IMR-90 (cell line): Measurements from ENCODE around the gene HMGN4. TPM values are rescaled to one million over a fixed set of nuclear protein-coding genes. Genes with fewer than 3 reads are reported as not detected.

Source experiments
- ATAC-seq: fragments of 200-7000 bp; cut with Tn5 transposase; 2 replicates; pipeline ENCODE4 v1.9.1; 2020; ENCODE audit warnings: low read depth, mild to moderate bottlenecking, moderate library complexity
- BruUV-seq: library from RNA; stranded (reverse); fragments of 400-500 nt; replicated peaks from 2 replicates; lab custom pipeline; 2021; lab: Mats Ljungman, UMichigan
- CTCF ChIA-PET: fragments of 300-600 bp; formaldehyde crosslinking; extraction: SDS; loops from one replicate; lab custom pipeline; 2021; ENCODE audit warnings: antibody characterized with exemption; lab: Yijun Ruan, JAX
- POLR2A ChIA-PET: fragments of 300-600 bp; sonication (Branson Sonifier 250); formaldehyde crosslinking; loops from one replicate; lab custom pipeline; 2022; ENCODE audit warnings: antibody characterized with exemption; ENCODE audit not compliant: unreplicated experiment; lab: Charles Lee
- DNase-seq: peaks from one replicate; pipeline ENCODE4 v3.0.0; 2013
- H2AFZ ChIP-seq: replicated peaks from 2 replicates; pipeline ENCODE3; 2013; ENCODE audit warnings: low read length, mild to moderate bottlenecking; ENCODE audit not compliant: poor library complexity
- H2AK5ac ChIP-seq: 2 replicates; pipeline ENCODE4 v1.6.1; 2013; ENCODE audit warnings: low read depth, low read length, inconsistent platforms
- H2AK9ac ChIP-seq: replicated peaks from 2 replicates; pipeline ENCODE3; 2013; ENCODE audit warnings: mild to moderate bottlenecking, low read depth, low read length, moderate library complexity; ENCODE audit not compliant: poor library complexity
- H2BK120ac ChIP-seq: 2 replicates; pipeline ENCODE4 v1.6.1; 2013; ENCODE audit warnings: low read depth, low read length, inconsistent platforms
- H2BK15ac ChIP-seq: 3 replicates; pipeline ENCODE4 v1.6.1; 2013; ENCODE audit warnings: low read depth, low read length, inconsistent platforms
- H2BK20ac ChIP-seq: 2 replicates; pipeline ENCODE4 v1.6.1; 2013; ENCODE audit warnings: low read depth, mild to moderate bottlenecking, inconsistent platforms, low read length, moderate library complexity
- H2BK5ac ChIP-seq: 2 replicates; pipeline ENCODE4 v1.6.1; 2013; ENCODE audit warnings: mild to moderate bottlenecking, low read depth, low read length, inconsistent platforms; ENCODE audit not compliant: poor library complexity, severe bottlenecking
- H3K14ac ChIP-seq: replicated peaks from 2 replicates; pipeline ENCODE4 v1.6.1; 2013; ENCODE audit warnings: low read depth, low read length, inconsistent platforms
- H3K18ac ChIP-seq: 2 replicates; pipeline ENCODE4 v1.6.1; 2013; ENCODE audit warnings: low read depth, low read length, control low read depth
- H3K23ac ChIP-seq: 2 replicates; pipeline ENCODE4 v1.6.1; 2013; ENCODE audit warnings: low read depth, low read length, inconsistent platforms
- H3K27ac ChIP-seq: 2 replicates; pipeline ENCODE4 v1.5.1; 2013; ENCODE audit warnings: mild to moderate bottlenecking, control low read depth, low read length; ENCODE audit not compliant: insufficient read depth
- H3K27me3 ChIP-seq: 2 replicates; pipeline ENCODE4 v1.6.1; 2013; ENCODE audit warnings: low read length; ENCODE audit not compliant: control insufficient read depth, insufficient read depth
- H3K36me3 ChIP-seq: 2 replicates; pipeline ENCODE4 v1.6.1; 2013; ENCODE audit warnings: low read length, mixed read lengths; ENCODE audit not compliant: control insufficient read depth, insufficient read depth
- H3K4ac ChIP-seq: 2 replicates; pipeline ENCODE4 v1.6.1; 2013; ENCODE audit warnings: low read depth, low read length, inconsistent platforms
- H3K4me1 ChIP-seq: 2 replicates; pipeline ENCODE4 v1.6.1; 2013; ENCODE audit warnings: low read length, mixed read lengths; ENCODE audit not compliant: control insufficient read depth, insufficient read depth
- H3K4me2 ChIP-seq: 2 replicates; pipeline ENCODE4 v1.6.1; 2013; ENCODE audit warnings: low read depth, mild to moderate bottlenecking, control low read depth, low read length, moderate library complexity
- H3K4me3 ChIP-seq: 2 replicates; pipeline ENCODE4 v1.5.1; 2013; ENCODE audit warnings: low read depth, mild to moderate bottlenecking, control low read depth, low read length, moderate library complexity; ENCODE audit not compliant: insufficient read depth
- H3K56ac ChIP-seq: 2 replicates; pipeline ENCODE4 v1.6.1; 2013; ENCODE audit warnings: low read length, inconsistent platforms; ENCODE audit not compliant: insufficient read depth; ENCODE audit errors: extremely low read depth
- H3K79me1 ChIP-seq, 2 experiments: 2 replicates each; pipeline ENCODE4 v1.6.1; 2013; ENCODE audit warnings: low read length in 2 of 2, inconsistent platforms in 1 of 2, low read depth in 1 of 2
- H3K9ac ChIP-seq: 2 replicates; pipeline ENCODE4 v1.6.1; 2013; ENCODE audit warnings: low read depth, low read length, control low read depth
- H3K9me1 ChIP-seq: 2 replicates; pipeline ENCODE4 v1.6.1; 2013; ENCODE audit warnings: low read length, inconsistent platforms; ENCODE audit not compliant: insufficient read depth
- H3K9me3 ChIP-seq: 2 replicates; pipeline ENCODE4 v1.6.1; 2013; ENCODE audit warnings: low read length; ENCODE audit not compliant: control insufficient read depth, insufficient read depth
- H4K20me1 ChIP-seq: 2 replicates; pipeline ENCODE4 v1.6.1; 2013; ENCODE audit warnings: low read length, inconsistent platforms; ENCODE audit not compliant: insufficient read depth
- H4K5ac ChIP-seq: 2 replicates; pipeline ENCODE4 v1.6.1; 2013; ENCODE audit warnings: mild to moderate bottlenecking, low read depth, low read length, control low read depth
- H4K8ac ChIP-seq, 2 experiments: 2 replicates each; pipeline ENCODE4 v1.6.1; 2013; ENCODE audit warnings: low read depth in 2 of 2, low read length in 2 of 2, control low read depth in 1 of 2, inconsistent platforms in 1 of 2
- H4K91ac ChIP-seq: 2 replicates; pipeline ENCODE4 v1.6.1; 2013; ENCODE audit warnings: low read depth, low read length, inconsistent platforms; ENCODE audit not compliant: insufficient read depth
- BHLHE40 ChIP-seq: fragments of 150-350 bp; IDR thresholded peaks from 2 replicates; pipeline ENCODE4 v1.6.1; 2016; ENCODE audit warnings: mild to moderate bottlenecking, low read depth, low read length
- CEBPB ChIP-seq: IDR thresholded peaks from 2 replicates; pipeline ENCODE4 v1.6.1; 2012; ENCODE audit warnings: low read depth, low read length, improper control_type of control experiment
- CHD1 ChIP-seq: IDR thresholded peaks from 2 replicates; pipeline ENCODE4 v1.6.1; 2012; ENCODE audit warnings: low read depth, low read length, improper control_type of control experiment
- FOS ChIP-seq: fragments of 150-350 bp; IDR thresholded peaks from 2 replicates; pipeline ENCODE4 v1.6.1; 2016; ENCODE audit warnings: low read depth, low read length
- MAFK ChIP-seq: IDR thresholded peaks from 2 replicates; pipeline ENCODE4 v1.6.1; 2012; ENCODE audit warnings: low read depth, low read length, improper control_type of control experiment
- MAZ ChIP-seq: IDR thresholded peaks from 2 replicates; pipeline ENCODE4 v1.6.1; 2012; ENCODE audit warnings: low read depth, mild to moderate bottlenecking, low read length, improper control_type of control experiment, moderate library complexity, borderline replicate concordance
- MXI1 ChIP-seq: IDR thresholded peaks from 2 replicates; pipeline ENCODE4 v1.6.1; 2012; ENCODE audit warnings: low read depth, mild to moderate bottlenecking, low read length, moderate library complexity, borderline replicate concordance
- NFE2L2 ChIP-seq: fragments of 150-350 bp; IDR thresholded peaks from 2 replicates; pipeline ENCODE4 v1.6.1; 2016; ENCODE audit warnings: low read depth, mild to moderate bottlenecking, low read length
- POLR2A ChIP-seq: IDR thresholded peaks from 2 replicates; pipeline ENCODE4 v1.6.1; 2012; ENCODE audit warnings: mild to moderate bottlenecking, low read depth, low read length
- RAD21 ChIP-seq: IDR thresholded peaks from 2 replicates; pipeline ENCODE4 v1.6.1; 2012; ENCODE audit warnings: low read length, improper control_type of control experiment
- RCOR1 ChIP-seq: IDR thresholded peaks from 2 replicates; pipeline ENCODE4 v1.6.1; 2012; ENCODE audit warnings: mild to moderate bottlenecking, low read length, improper control_type of control experiment; ENCODE audit not compliant: insufficient replicate concordance
- RFX5 ChIP-seq: IDR thresholded peaks from 2 replicates; pipeline ENCODE4 v1.8.0; 2012; ENCODE audit warnings: low read depth, mild to moderate bottlenecking, low read length, moderate library complexity
- SMC3 ChIP-seq: fragments of 150-350 bp; IDR thresholded peaks from 2 replicates; pipeline ENCODE4 v1.6.1; 2016; ENCODE audit warnings: low read depth, mild to moderate bottlenecking, antibody characterized with exemption, low read length, moderate library complexity
- WGBS, 2 experiments: methylation state at CpG; one replicate each; pipeline versions ENCODE4 v1.1.5 to v1.1.7; 2013; ENCODE audit warnings: missing lambda C conversion rate in 2 of 2; ENCODE audit not compliant: insufficient read length in 1 of 2; ENCODE audit errors: extremely low coverage in 2 of 2; 5-methylcytosine and 5-hydroxymethylcytosine counted together
- dilution Hi-C: fragments of 300-500 bp; cut with HindIII; formaldehyde crosslinking; loops from one replicate; pipeline ENCODE4 v1.14.3; 2018; ENCODE audit warnings: low sequenced_read_pairs; ENCODE audit not compliant: unreplicated experiment
- in situ Hi-C: fragments of 300-500 bp; cut with MboI; formaldehyde crosslinking; loops from 3 replicates; pipeline ENCODE4 v1.14.3; 2019; ENCODE audit warnings: low sequenced_read_pairs, inconsistent platforms, mixed read lengths
- intact Hi-C: fragments of 100-400 bp; cut with micrococcal nuclease; formaldehyde crosslinking; loops from 2 replicates; pipeline ENCODE4 v1.10.0; 2022
- polyA plus RNA-seq, 3 experiments: library from polyadenylated mRNA; depleted of rRNA; stranded (reverse); fragments of >200 nt; gene quantifications; 2 replicates each; pipeline ENCODE4 v1.2.3, GENCODE V29; 2012; ENCODE audit warnings: low replicate concordance in 1 of 3
- total RNA-seq: library from RNA; depleted of rRNA; stranded (reverse); fragments of >200 nt; gene quantifications from 2 replicates; pipeline ENCODE4 v1.2.3, GENCODE V29; 2012
- TF ChIP-seq, protein P1 (sequence below): conservative IDR thresholded peaks from 2 replicates; pipeline ENCODE4 v1.5.1; 2012; ENCODE audit warnings: mild to moderate bottlenecking, low read depth, low read length, improper control_type of control experiment
- TF ChIP-seq, protein P2 (sequence below): fragments of 150-350 bp; IDR thresholded peaks from 2 replicates; pipeline ENCODE4 v1.6.1; 2017; ENCODE audit warnings: mild to moderate bottlenecking, antibody characterized with exemption, low read length, low read depth
- TF ChIP-seq, protein P3 (sequence below): fragments of 150-350 bp; IDR thresholded peaks from 2 replicates; pipeline ENCODE4 v1.6.1; 2016; ENCODE audit warnings: low read depth, mild to moderate bottlenecking, low read length, moderate library complexity, borderline replicate concordance

The HMGN4 gene
- total and polyA plus RNA-seq, 2 of the 4 experiments (the other 2 are of a cell fraction) = 46.4 to 50.2 TPM

DNA sequence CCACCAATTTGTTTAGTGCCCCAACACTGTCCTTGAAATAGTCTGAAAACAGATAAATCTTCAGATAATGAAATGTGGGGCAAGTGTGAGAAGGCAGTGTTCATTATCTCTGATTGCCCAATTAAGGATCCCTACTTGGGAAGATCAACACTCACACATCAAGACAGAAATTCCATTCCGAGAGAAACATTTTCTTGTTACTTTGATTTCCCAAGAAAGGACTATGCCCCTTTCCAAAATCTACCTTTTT, 16.2 kb downstream of the HMGN4 start:
- BruUV-seq = no TSS peak
- DNase-seq (no peak), ATAC-seq (no peak)
- H3K36me3 ChIP-seq = no peaks in the 10 kb centered on the region
- no peak overlapping the region for H2BK15ac ChIP-seq
- H2AK5ac ChIP-seq = no peak overlapping the region
- H3K4me2 ChIP-seq = peak overlapping the region; percentile 94
- no peaks in the 10 kb centered on the region for H3K79me1 ChIP-seq
- WGBS, 2 experiments = 20% methylated on average over 1 of the region's 1 CpG; no CpG with 5 or more reads in 1 of the 2 experiments
- no peak overlapping the region for H3K56ac ChIP-seq
- no peaks in the 10 kb centered on the region for H3K9me3 ChIP-seq
- H4K5ac ChIP-seq = no peak overlapping the region
- peaks cover 9% of the 10 kb centered on the region for H4K20me1 ChIP-seq
- H3K4me3 ChIP-seq = peak overlapping the region; percentile 58
- H3K14ac ChIP-seq = no peak overlapping the region
- no peak overlapping the region for H2AK9ac ChIP-seq
- intact Hi-C loops (loop anchor here (10.0 kb wide), 1 partner anchor 230 kb away; no protein-coding TSS in a partner anchor), in situ Hi-C loops (no loop called here), dilution Hi-C loops (no loop called here)
- H3K4ac ChIP-seq = no peak overlapping the region
- ChIA-PET POLR2A (no interaction called here), CTCF (interaction anchor here (1.4 kb wide), 1 partner anchor 19 kb away, joined by 3 read pairs; no protein-coding TSS in a partner anchor)
- no peaks in the 10 kb centered on the region for H3K27me3 ChIP-seq
- no peak overlapping the region for H3K23ac ChIP-seq
- H3K18ac ChIP-seq = no peak overlapping the region
- no peak overlapping the region for H3K27ac ChIP-seq
- H2BK120ac ChIP-seq = no peak overlapping the region
- no peak overlapping the region for H2BK5ac ChIP-seq
- H3K9me1 ChIP-seq = no peaks in the 10 kb centered on the region
- no peak overlapping the region for H4K8ac ChIP-seq
- no peak overlapping the region for H2BK20ac ChIP-seq
- H3K4me1 ChIP-seq = no peaks in the 10 kb centered on the region
- no peak overlapping the region for H4K91ac ChIP-seq
- TF ChIP-seq SMC3 = no peak
- TF ChIP-seq CHD1 = no peak
- TF ChIP-seq MXI1 = no peak
- TF ChIP-seq, protein P1, sequence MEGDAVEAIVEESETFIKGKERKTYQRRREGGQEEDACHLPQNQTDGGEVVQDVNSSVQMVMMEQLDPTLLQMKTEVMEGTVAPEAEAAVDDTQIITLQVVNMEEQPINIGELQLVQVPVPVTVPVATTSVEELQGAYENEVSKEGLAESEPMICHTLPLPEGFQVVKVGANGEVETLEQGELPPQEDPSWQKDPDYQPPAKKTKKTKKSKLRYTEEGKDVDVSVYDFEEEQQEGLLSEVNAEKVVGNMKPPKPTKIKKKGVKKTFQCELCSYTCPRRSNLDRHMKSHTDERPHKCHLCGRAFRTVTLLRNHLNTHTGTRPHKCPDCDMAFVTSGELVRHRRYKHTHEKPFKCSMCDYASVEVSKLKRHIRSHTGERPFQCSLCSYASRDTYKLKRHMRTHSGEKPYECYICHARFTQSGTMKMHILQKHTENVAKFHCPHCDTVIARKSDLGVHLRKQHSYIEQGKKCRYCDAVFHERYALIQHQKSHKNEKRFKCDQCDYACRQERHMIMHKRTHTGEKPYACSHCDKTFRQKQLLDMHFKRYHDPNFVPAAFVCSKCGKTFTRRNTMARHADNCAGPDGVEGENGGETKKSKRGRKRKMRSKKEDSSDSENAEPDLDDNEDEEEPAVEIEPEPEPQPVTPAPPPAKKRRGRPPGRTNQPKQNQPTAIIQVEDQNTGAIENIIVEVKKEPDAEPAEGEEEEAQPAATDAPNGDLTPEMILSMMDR = no peak
- no peak for TF ChIP-seq POLR2A
- TF ChIP-seq MAFK = no peak
- no peak for TF ChIP-seq RAD21
- TF ChIP-seq MAZ = no peak
- TF ChIP-seq, protein P2, sequence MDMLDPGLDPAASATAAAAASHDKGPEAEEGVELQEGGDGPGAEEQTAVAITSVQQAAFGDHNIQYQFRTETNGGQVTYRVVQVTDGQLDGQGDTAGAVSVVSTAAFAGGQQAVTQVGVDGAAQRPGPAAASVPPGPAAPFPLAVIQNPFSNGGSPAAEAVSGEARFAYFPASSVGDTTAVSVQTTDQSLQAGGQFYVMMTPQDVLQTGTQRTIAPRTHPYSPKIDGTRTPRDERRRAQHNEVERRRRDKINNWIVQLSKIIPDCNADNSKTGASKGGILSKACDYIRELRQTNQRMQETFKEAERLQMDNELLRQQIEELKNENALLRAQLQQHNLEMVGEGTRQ = no peak
- TF ChIP-seq RFX5 = no peak
- TF ChIP-seq, protein P3, sequence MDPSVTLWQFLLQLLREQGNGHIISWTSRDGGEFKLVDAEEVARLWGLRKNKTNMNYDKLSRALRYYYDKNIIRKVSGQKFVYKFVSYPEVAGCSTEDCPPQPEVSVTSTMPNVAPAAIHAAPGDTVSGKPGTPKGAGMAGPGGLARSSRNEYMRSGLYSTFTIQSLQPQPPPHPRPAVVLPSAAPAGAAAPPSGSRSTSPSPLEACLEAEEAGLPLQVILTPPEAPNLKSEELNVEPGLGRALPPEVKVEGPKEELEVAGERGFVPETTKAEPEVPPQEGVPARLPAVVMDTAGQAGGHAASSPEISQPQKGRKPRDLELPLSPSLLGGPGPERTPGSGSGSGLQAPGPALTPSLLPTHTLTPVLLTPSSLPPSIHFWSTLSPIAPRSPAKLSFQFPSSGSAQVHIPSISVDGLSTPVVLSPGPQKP = no peak
- no peak for TF ChIP-seq NFE2L2
- no peak for TF ChIP-seq CEBPB
- no peak for TF ChIP-seq RCOR1
- no peak for TF ChIP-seq FOS
- TF ChIP-seq BHLHE40 = no peak
- 0 out of 2 replicates have a peak overlapping the region, but pooled peaks have one; percentile 31 for H3K9ac ChIP-seq
- peak overlapping the region; percentile 11 for H2AFZ ChIP-seq
